Karpas-422 (cell line): ENCODE results near the gene LMAN1. TPM values are rescaled to one million over a fixed set of nuclear protein-coding genes. Genes with fewer than 3 reads are reported as not detected.

Experiments used
- DNase-seq: peaks from one replicate; pipeline ENCODE4 v3.0.0-alpha.2; 2015
- H2AFZ ChIP-seq: fragments of 200-600 bp; sonication (generic); 2 replicates; pipeline ENCODE4 v1.6.1; 2014; ENCODE audit warnings: antibody characterized with exemption, low read length, mixed read lengths
- H3K27ac ChIP-seq: fragments of 200-600 bp; sonication (generic); 2 replicates; pipeline ENCODE4 v1.5.1; 2014; ENCODE audit warnings: mild to moderate bottlenecking, low read length, moderate library complexity
- H3K27me3 ChIP-seq: fragments of 200-600 bp; sonication (generic); 2 replicates; pipeline ENCODE4 v1.6.1; 2014; ENCODE audit warnings: low read length, mixed read lengths
- H3K36me3 ChIP-seq: fragments of 200-600 bp; sonication (generic); 2 replicates; pipeline ENCODE4 v1.6.1; 2014; ENCODE audit warnings: low read length, mixed read lengths; ENCODE audit not compliant: insufficient read depth
- H3K4me1 ChIP-seq: fragments of 200-600 bp; sonication (generic); 2 replicates; pipeline ENCODE4 v1.6.1; 2014; ENCODE audit warnings: mild to moderate bottlenecking, low read length, mixed read lengths
- H3K4me2 ChIP-seq: fragments of 200-600 bp; sonication (generic); 2 replicates; pipeline ENCODE4 v1.6.1; 2014; ENCODE audit warnings: low read length, low read depth, mild to moderate bottlenecking; ENCODE audit not compliant: poor library complexity, severe bottlenecking
- H3K4me3 ChIP-seq: fragments of 200-600 bp; sonication (generic); 2 replicates; pipeline ENCODE4 v1.5.1; 2014; ENCODE audit warnings: mild to moderate bottlenecking, antibody characterized with exemption, low read length, mixed read lengths
- H3K79me2 ChIP-seq: fragments of 200-600 bp; sonication (generic); 2 replicates; pipeline ENCODE4 v1.6.1; 2014; ENCODE audit warnings: mild to moderate bottlenecking, low read length, mixed read lengths
- H3K9ac ChIP-seq: fragments of 200-600 bp; sonication (generic); 2 replicates; pipeline ENCODE4 v1.6.0; 2014; ENCODE audit warnings: low read length
- H3K9me2 ChIP-seq: fragments of 200-600 bp; sonication (generic), shearing (Covaris generic); replicated peaks from 2 replicates; pipeline ENCODE4 v1.6.0; 2014; ENCODE audit warnings: mild to moderate bottlenecking, low read length, moderate library complexity; ENCODE audit not compliant: insufficient read depth
- H3K9me3 ChIP-seq: fragments of 300-700, 200-600 bp; sonication (generic); 2 replicates; pipeline ENCODE4 v1.6.1; 2014; ENCODE audit warnings: low read length, mixed read lengths
- H4K20me1 ChIP-seq: fragments of 200-600 bp; sonication (generic); 2 replicates; pipeline ENCODE4 v1.6.1; 2014; ENCODE audit warnings: mild to moderate bottlenecking, antibody characterized with exemption, low read length, low read depth; ENCODE audit not compliant: insufficient read depth
- total RNA-seq: library from RNA; depleted of rRNA; stranded (reverse); fragments of >200 nt; shearing (Covaris generic); gene quantifications from 2 replicates; pipeline ENCODE4 v1.2.3, GENCODE V29; 2014; ENCODE audit warnings: low replicate concordance

The LMAN1 gene
- total RNA-seq, 1 experiment from 2014 or later: 89.7 TPM

- H3K9ac ChIP-seq: no peak overlapping the region
- no peaks in the 10 kb centered on the region for H3K27me3 ChIP-seq
- H3K79me2 ChIP-seq: no peaks in the 10 kb centered on the region
- no peak overlapping the region for H3K27ac ChIP-seq
- H3K9me3 ChIP-seq: no peaks in the 10 kb centered on the region
- no peaks in the 10 kb centered on the region for H3K4me1 ChIP-seq
- H2AFZ ChIP-seq: no peak overlapping the region
- H3K4me2 ChIP-seq: no peak overlapping the region
- H4K20me1 ChIP-seq: no peaks in the 10 kb centered on the region
- no peaks in the 10 kb centered on the region for H3K36me3 ChIP-seq
- DNase-seq: no peak
- no peak overlapping the region for H3K4me3 ChIP-seq
- no peaks in the 10 kb centered on the region for H3K9me2 ChIP-seq
Observed at GRCh38 chr18:59387687-59388565, 28.9 kb upstream of the LMAN1 start.

- no peak overlapping the region for H2AFZ ChIP-seq
- H3K9me3 ChIP-seq: no peaks in the 10 kb centered on the region
- DNase-seq: no peak
- no peaks in the 10 kb centered on the region for H3K9me2 ChIP-seq
- no peak overlapping the region for H3K4me2 ChIP-seq
- H3K9ac ChIP-seq: no peak overlapping the region
- no peak overlapping the region for H3K4me3 ChIP-seq
- no peak overlapping the region for H3K27ac ChIP-seq
- H3K79me2 ChIP-seq: no peaks in the 10 kb centered on the region
- H3K36me3 ChIP-seq: no peaks in the 10 kb centered on the region
- H3K4me1 ChIP-seq: no peaks in the 10 kb centered on the region
- H4K20me1 ChIP-seq: no peaks in the 10 kb centered on the region
- H3K27me3 ChIP-seq: no peaks in the 10 kb centered on the region
Observed at GRCh38 chr18:59386909-59387686, 28.0 kb upstream of the LMAN1 start.

GRCh38 chr18:59385191-59385590 lies 26.1 kb upstream of the LMAN1 start:
- no peak for DNase-seq
- no peak overlapping the region for H2AFZ ChIP-seq
- no peak overlapping the region for H3K4me2 ChIP-seq
- no peak overlapping the region for H3K27ac ChIP-seq
- no peaks in the 10 kb centered on the region for H3K9me3 ChIP-seq
- H4K20me1 ChIP-seq: no peaks in the 10 kb centered on the region
- H3K4me1 ChIP-seq: no peaks in the 10 kb centered on the region
- H3K79me2 ChIP-seq: no peaks in the 10 kb centered on the region
- H3K36me3 ChIP-seq: no peaks in the 10 kb centered on the region
- no peak overlapping the region for H3K9ac ChIP-seq
- no peaks in the 10 kb centered on the region for H3K9me2 ChIP-seq
- no peaks in the 10 kb centered on the region for H3K27me3 ChIP-seq
- no peak overlapping the region for H3K4me3 ChIP-seq

- H3K9ac ChIP-seq: no peak overlapping the region
- no peak overlapping the region for H3K4me2 ChIP-seq
- H3K9me2 ChIP-seq: no peaks in the 10 kb centered on the region
- H3K27me3 ChIP-seq: no peaks in the 10 kb centered on the region
- no peak overlapping the region for H3K27ac ChIP-seq
- H4K20me1 ChIP-seq: no peaks in the 10 kb centered on the region
- no peak for DNase-seq
- no peaks in the 10 kb centered on the region for H3K36me3 ChIP-seq
- no peak overlapping the region for H3K4me3 ChIP-seq
- no peaks in the 10 kb centered on the region for H3K9me3 ChIP-seq
- H2AFZ ChIP-seq: no peak overlapping the region
- no peaks in the 10 kb centered on the region for H3K4me1 ChIP-seq
- no peaks in the 10 kb centered on the region for H3K79me2 ChIP-seq
Observed at GRCh38 chr18:59383851-59384250, 24.8 kb upstream of the LMAN1 start.

- no peak for DNase-seq
- H3K9me2 ChIP-seq: no peaks in the 10 kb centered on the region
- H3K79me2 ChIP-seq: no peaks in the 10 kb centered on the region
- no peak overlapping the region for H3K27ac ChIP-seq
- H3K36me3 ChIP-seq: no peaks in the 10 kb centered on the region
- no peak overlapping the region for H3K4me2 ChIP-seq
- no peaks in the 10 kb centered on the region for H3K27me3 ChIP-seq
- no peak overlapping the region for H3K9ac ChIP-seq
- H3K9me3 ChIP-seq: no peaks in the 10 kb centered on the region
- no peaks in the 10 kb centered on the region for H3K4me1 ChIP-seq
- H2AFZ ChIP-seq: no peak overlapping the region
- H4K20me1 ChIP-seq: no peaks in the 10 kb centered on the region
- H3K4me3 ChIP-seq: no peak overlapping the region
Observed at GRCh38 chr18:59382383-59382782, 23.3 kb upstream of the LMAN1 start.

GRCh38 chr18:59381949-59382348 lies 22.9 kb upstream of the LMAN1 start:
- no peaks in the 10 kb centered on the region for H3K79me2 ChIP-seq
- no peaks in the 10 kb centered on the region for H3K9me2 ChIP-seq
- H3K27ac ChIP-seq: no peak overlapping the region
- no peak for DNase-seq
- no peaks in the 10 kb centered on the region for H3K36me3 ChIP-seq
- H3K9me3 ChIP-seq: no peaks in the 10 kb centered on the region
- no peak overlapping the region for H3K9ac ChIP-seq
- H4K20me1 ChIP-seq: no peaks in the 10 kb centered on the region
- no peak overlapping the region for H2AFZ ChIP-seq
- no peak overlapping the region for H3K4me3 ChIP-seq
- no peaks in the 10 kb centered on the region for H3K4me1 ChIP-seq
- H3K4me2 ChIP-seq: no peak overlapping the region
- no peaks in the 10 kb centered on the region for H3K27me3 ChIP-seq

- no peaks in the 10 kb centered on the region for H3K79me2 ChIP-seq
- H3K27me3 ChIP-seq: no peaks in the 10 kb centered on the region
- no peaks in the 10 kb centered on the region for H3K36me3 ChIP-seq
- H3K4me1 ChIP-seq: no peaks in the 10 kb centered on the region
- no peak overlapping the region for H3K4me3 ChIP-seq
- H3K9ac ChIP-seq: no peak overlapping the region
- no peak overlapping the region for H3K4me2 ChIP-seq
- H4K20me1 ChIP-seq: no peaks in the 10 kb centered on the region
- no peaks in the 10 kb centered on the region for H3K9me3 ChIP-seq
- no peak overlapping the region for H2AFZ ChIP-seq
- H3K27ac ChIP-seq: no peak overlapping the region
- no peaks in the 10 kb centered on the region for H3K9me2 ChIP-seq
- DNase-seq: no peak
Observed at GRCh38 chr18:59380706-59381105, 21.6 kb upstream of the LMAN1 start.

- Histone ChIP-seq H3K9me3 (no peaks in the 10 kb centered on the region), H3K27me3 (no peaks in the 10 kb centered on the region), H3K27ac (no peak overlapping the region), H3K4me1 (no peaks in the 10 kb centered on the region), H3K9ac (no peak overlapping the region), H3K36me3 (no peaks in the 10 kb centered on the region), H4K20me1 (no peaks in the 10 kb centered on the region), H2AFZ (no peak overlapping the region), H3K79me2 (no peaks in the 10 kb centered on the region), H3K4me3 (no peak overlapping the region), H3K4me2 (no peak overlapping the region), H3K9me2 (no peaks in the 10 kb centered on the region)
- DNase-seq: no peak
Observed at GRCh38 chr18:59379772-59380522, 20.9 kb upstream of the LMAN1 start.
